HEK293 (cell line): ENCODE results near the gene TREM2.

Source experiments
- ATF2 ChIP-seq: fragments of 450-650 bp; formaldehyde crosslinking; IDR thresholded peaks from 2 replicates; pipeline ENCODE4 v1.5.1; 2016; ENCODE audit warnings: missing biosample characterization, missing genetic modification characterization, low read depth
- CTCF ChIP-seq: fragments of 450-650 bp; formaldehyde crosslinking; IDR thresholded peaks from 2 replicates; pipeline ENCODE4 v1.5.1; 2016; ENCODE audit warnings: missing biosample characterization, missing genetic modification characterization
- KLF1 ChIP-seq: fragments of 450-650 bp; formaldehyde crosslinking; IDR thresholded peaks from 2 replicates; pipeline ENCODE4 v1.5.1; 2016; ENCODE audit warnings: missing biosample characterization, missing genetic modification characterization
- ZBTB8A ChIP-seq: fragments of 450-650 bp; formaldehyde crosslinking; IDR thresholded peaks from 2 replicates; pipeline ENCODE4 v1.5.1; 2016; ENCODE audit warnings: missing biosample characterization, missing genetic modification characterization
- ZNF175 ChIP-seq: fragments of 450-650 bp; formaldehyde crosslinking; IDR thresholded peaks from 2 replicates; pipeline ENCODE4 v1.5.1; 2016; ENCODE audit warnings: missing biosample characterization, missing genetic modification characterization
- ZNF19 ChIP-seq: fragments of 450-650 bp; formaldehyde crosslinking; IDR thresholded peaks from 2 replicates; pipeline ENCODE4; 2016; ENCODE audit warnings: missing biosample characterization, missing genetic modification characterization, low read depth
- ZNF404 ChIP-seq: fragments of 450-650 bp; formaldehyde crosslinking; IDR thresholded peaks from 2 replicates; pipeline ENCODE4 v1.5.1; 2017; ENCODE audit warnings: missing biosample characterization, missing genetic modification characterization
- ZNF416 ChIP-seq: fragments of 450-650 bp; formaldehyde crosslinking; IDR thresholded peaks from 2 replicates; pipeline ENCODE4 v1.5.1; 2016; ENCODE audit warnings: missing biosample characterization, missing genetic modification characterization
- TF ChIP-seq, protein P1 (sequence below): fragments of 450-650 bp; formaldehyde crosslinking; IDR thresholded peaks from 2 replicates; pipeline ENCODE4 v1.5.1; 2016; ENCODE audit warnings: missing biosample characterization, missing genetic modification characterization
- TF ChIP-seq, protein P2 (sequence below): fragments of 450-650 bp; formaldehyde crosslinking; IDR thresholded peaks from 2 replicates; pipeline ENCODE4 v1.5.1; 2016; ENCODE audit warnings: missing biosample characterization, missing genetic modification characterization

- TF ChIP-seq CTCF (tag by site-specific recombination) (no peak), ATF2 (tag by site-specific recombination) (no peak), ZNF175 (no peak), ZNF404 (tag by site-specific recombination) (no peak), ZNF19 (tag by site-specific recombination) (no peak), ZBTB8A (tag by site-specific recombination) (no peak), ZNF416 (tag by site-specific recombination) (no peak), KLF1 (tag by site-specific recombination) (no peak)
- TF ChIP-seq, protein P1, sequence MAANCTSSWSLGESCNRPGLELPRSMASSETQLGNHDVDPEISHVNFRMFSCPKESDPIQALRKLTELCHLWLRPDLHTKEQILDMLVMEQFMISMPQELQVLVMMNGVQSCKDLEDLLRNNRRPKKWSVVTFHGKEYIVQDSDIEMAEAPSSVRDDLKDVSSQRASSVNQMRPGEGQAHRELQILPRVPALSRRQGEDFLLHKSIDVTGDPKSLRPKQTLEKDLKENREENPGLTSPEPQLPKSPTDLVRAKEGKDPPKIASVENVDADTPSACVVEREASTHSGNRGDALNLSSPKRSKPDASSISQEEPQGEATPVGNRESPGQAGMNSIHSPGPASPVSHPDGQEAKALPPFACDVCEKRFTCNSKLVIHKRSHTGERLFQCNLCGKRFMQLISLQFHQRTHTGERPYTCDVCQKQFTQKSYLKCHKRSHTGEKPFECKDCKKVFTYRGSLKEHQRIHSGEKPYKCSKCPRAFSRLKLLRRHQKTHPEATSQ, result no peak
- TF ChIP-seq, protein P2, sequence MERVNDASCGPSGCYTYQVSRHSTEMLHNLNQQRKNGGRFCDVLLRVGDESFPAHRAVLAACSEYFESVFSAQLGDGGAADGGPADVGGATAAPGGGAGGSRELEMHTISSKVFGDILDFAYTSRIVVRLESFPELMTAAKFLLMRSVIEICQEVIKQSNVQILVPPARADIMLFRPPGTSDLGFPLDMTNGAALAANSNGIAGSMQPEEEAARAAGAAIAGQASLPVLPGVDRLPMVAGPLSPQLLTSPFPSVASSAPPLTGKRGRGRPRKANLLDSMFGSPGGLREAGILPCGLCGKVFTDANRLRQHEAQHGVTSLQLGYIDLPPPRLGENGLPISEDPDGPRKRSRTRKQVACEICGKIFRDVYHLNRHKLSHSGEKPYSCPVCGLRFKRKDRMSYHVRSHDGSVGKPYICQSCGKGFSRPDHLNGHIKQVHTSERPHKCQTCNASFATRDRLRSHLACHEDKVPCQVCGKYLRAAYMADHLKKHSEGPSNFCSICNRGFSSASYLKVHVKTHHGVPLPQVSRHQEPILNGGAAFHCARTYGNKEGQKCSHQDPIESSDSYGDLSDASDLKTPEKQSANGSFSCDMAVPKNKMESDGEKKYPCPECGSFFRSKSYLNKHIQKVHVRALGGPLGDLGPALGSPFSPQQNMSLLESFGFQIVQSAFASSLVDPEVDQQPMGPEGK (tag by site-specific recombination), result no peak
These were observed 21.8 kb upstream of the TREM2 start for GRCh38 chr6:41184761-41185160.
